NOMO-1 treated with dmso at 0.1 percent for 144 hours (cell line): ENCODE measurements around the gene HLA-DOA.

ENCODE experiments used
- DNase-seq: peaks from one replicate; lab custom pipeline; 2025; ENCODE audit not compliant: unreplicated experiment; lab: John Stamatoyannopoulos, UW

HLA-DOA gene

GRCh38 chr6:33017694-33018353, 8.4 kb upstream of the HLA-DOA start:
- no peak for DNase-seq

GRCh38 chr6:33017018-33017417, 7.6 kb upstream of the HLA-DOA start:
- DNase-seq = no peak

GRCh38 chr6:33015798-33016197, 6.4 kb upstream of the HLA-DOA start:
- no peak for DNase-seq

GRCh38 chr6:33014841-33015634, 5.6 kb upstream of the HLA-DOA start:
- peak; percentile 79 for DNase-seq

GRCh38 chr6:33013608-33014007, 4.2 kb upstream of the HLA-DOA start:
- DNase-seq = no peak

- DNase-seq = no peak
Measured at GRCh38 chr6:33010356-33010755, 965 bp upstream of the HLA-DOA start.

- no peak for DNase-seq
Measured at GRCh38 chr6:33007831-33008400, 1.5 kb downstream of the HLA-DOA start.

GRCh38 chr6:33004940-33005339, 4.5 kb downstream of the HLA-DOA start:
- DNase-seq = no peak

- DNase-seq = no peak
Measured at GRCh38 chr6:33001685-33002084, 7.7 kb downstream of the HLA-DOA start.

GRCh38 chr6:33000055-33000454, 9.3 kb downstream of the HLA-DOA start:
- peak; percentile 13 for DNase-seq

- no peak for DNase-seq
Measured at GRCh38 chr6:32995448-32995847, 13.9 kb downstream of the HLA-DOA start.

GRCh38 chr6:32993363-32993973, 15.9 kb downstream of the HLA-DOA start:
- DNase-seq = no peak

- DNase-seq = no peak
Measured at GRCh38 chr6:32991972-32992371, 17.4 kb downstream of the HLA-DOA start.

GRCh38 chr6:32989368-32989767, 20.0 kb downstream of the HLA-DOA start:
- DNase-seq = no peak

GRCh38 chr6:32984622-32985389, 24.6 kb downstream of the HLA-DOA start:
- peak; percentile 59 for DNase-seq

- DNase-seq = no peak
Measured at GRCh38 chr6:32983964-32984621, 25.3 kb downstream of the HLA-DOA start.

- DNase-seq = no peak
Measured at GRCh38 chr6:32983493-32983848, 25.9 kb downstream of the HLA-DOA start.

GRCh38 chr6:32982702-32983492, 26.5 kb downstream of the HLA-DOA start:
- no peak for DNase-seq

GRCh38 chr6:32982084-32982701, 27.2 kb downstream of the HLA-DOA start:
- no peak for DNase-seq
